ENCODE results near the gene ABR. TPM values are rescaled to one million over a fixed set of nuclear protein-coding genes. Genes with fewer than 3 reads are reported as not detected.

ABR gene
- polyA plus RNA-seq, 3 donors: 19.8 to 160 (median 26.0) TPM

GRCh38 chr17:1047879-1048470 lies 131.8 kb downstream of the ABR start:
- WGBS (ENCODE audit: insufficient coverage): 93% methylated on average over 19 of the region's 20 CpGs
- Histone ChIP-seq H4K20me1 (ENCODE audit: insufficient read depth, low read length) (peaks cover 84% of the 10 kb centered on the region), H3K27me3 (ENCODE audit: control insufficient read depth in 2 of 2, insufficient read depth in 2 of 2, low read length in 2 of 2) (no peaks in the 10 kb centered on the region), H3K79me2 (ENCODE audit: insufficient read depth, low read length) (peaks cover 20% of the 10 kb centered on the region), H3K4me3 (replicated peaks in 1 of 3; ENCODE audit: low read depth in 2 of 3, low read length in 3 of 3) (no peak overlapping the region), H3K9ac (ENCODE audit: insufficient read depth, low read length, poor library complexity, severe bottlenecking) (no peak overlapping the region), H3K4me1 (ENCODE audit: control insufficient read depth in 1 of 2, insufficient read depth in 2 of 2, low read length in 2 of 2) (no peaks in the 10 kb centered on the region), H3K4me2 (replicated peaks; ENCODE audit: extremely low read depth, low read length, poor library complexity, severe bottlenecking) (no peak overlapping the region), H3K27ac (ENCODE audit: low read depth in 1 of 2, low read length in 2 of 2) (no peak overlapping the region), H2AFZ (ENCODE audit: insufficient read depth, low read depth, low read length, poor library complexity, severe bottlenecking) (no peak overlapping the region), H3K9me3 (replicated peaks in 1 of 2; ENCODE audit: control insufficient read depth in 1 of 2, insufficient read depth in 1 of 2, low read length in 2 of 2) (no peaks in the 10 kb centered on the region), H3K36me3 (replicated peaks in 1 of 2; ENCODE audit: control insufficient read depth in 1 of 2, insufficient read depth in 2 of 2, low read length in 2 of 2) (peaks cover 45 to 70% of the 10 kb centered on the region in 2 donors)
- TF ChIP-seq CTCF (IDR thresholded peaks at IDR 0.05): no peak
- Mint-ChIP-seq H3K27ac (peak overlapping the region in 3 of 7 donors; percentile 6 to 31 (median 21)), H3K4me1 (peaks cover 2% of the 10 kb centered on the region), H3K9me3 (no peaks in the 10 kb centered on the region), H3K36me3 (peaks cover 44 to 68% of the 10 kb centered on the region in 2 donors), H3K4me3 (no peak overlapping the region), H3K27me3 (ENCODE audit: low read depth in 3 of 3) (peaks cover 0 to 2% (median 0%) of the 10 kb centered on the region in 3 donors)
- DNase-seq: no peak
- intact Hi-C loops (cut with micrococcal nuclease): no loop called here

GRCh38 chr17:1047177-1047878 lies 132.5 kb downstream of the ABR start:
- Histone ChIP-seq H3K27me3 (ENCODE audit: control insufficient read depth in 2 of 2, insufficient read depth in 2 of 2, low read length in 2 of 2) (no peaks in the 10 kb centered on the region), H3K79me2 (ENCODE audit: insufficient read depth, low read length) (peaks cover 26% of the 10 kb centered on the region), H3K9me3 (replicated peaks in 1 of 2; ENCODE audit: control insufficient read depth in 1 of 2, insufficient read depth in 1 of 2, low read length in 2 of 2) (no peaks in the 10 kb centered on the region), H3K36me3 (replicated peaks in 1 of 2; ENCODE audit: control insufficient read depth in 1 of 2, insufficient read depth in 2 of 2, low read length in 2 of 2) (peaks cover 50 to 77% of the 10 kb centered on the region in 2 donors), H4K20me1 (ENCODE audit: insufficient read depth, low read length) (peaks cover 90% of the 10 kb centered on the region), H3K9ac (ENCODE audit: insufficient read depth, low read length, poor library complexity, severe bottlenecking) (no peak overlapping the region), H2AFZ (ENCODE audit: insufficient read depth, low read depth, low read length, poor library complexity, severe bottlenecking) (no peak overlapping the region), H3K27ac (ENCODE audit: low read depth in 1 of 2, low read length in 2 of 2) (no peak overlapping the region), H3K4me1 (ENCODE audit: control insufficient read depth in 1 of 2, insufficient read depth in 2 of 2, low read length in 2 of 2) (no peaks in the 10 kb centered on the region), H3K4me3 (replicated peaks in 1 of 3; ENCODE audit: low read depth in 2 of 3, low read length in 3 of 3) (no peak overlapping the region), H3K4me2 (replicated peaks; ENCODE audit: extremely low read depth, low read length, poor library complexity, severe bottlenecking) (no peak overlapping the region)
- Mint-ChIP-seq H3K9me3 (peaks cover 0 to 1% (median 0%) of the 10 kb centered on the region in 7 donors), H3K36me3 (peaks cover 50 to 74% of the 10 kb centered on the region in 2 donors), H3K4me1 (peaks cover 2% of the 10 kb centered on the region), H3K4me3 (no peak overlapping the region), H3K27me3 (ENCODE audit: low read depth in 3 of 3) (peaks cover 0 to 2% (median 0%) of the 10 kb centered on the region in 3 donors), H3K27ac (peak overlapping the region in 4 of 7 donors; percentile 6 to 43 (median 26))
- WGBS (ENCODE audit: insufficient coverage): 93% methylated on average over 18 of the region's 21 CpGs
- no peak for DNase-seq
- intact Hi-C loops (cut with micrococcal nuclease): no loop called here
- no peak for TF ChIP-seq CTCF (IDR thresholded peaks at IDR 0.05)
